Retinal pigment epithelial cell (primary cell): ENCODE data around the gene KLF9.

Source experiments
- DNase-seq: peaks from one replicate; pipeline ENCODE4 v3.0.0-alpha.2; 2010; ENCODE audit warnings: low read depth
- H3K4me3 ChIP-seq: 2 replicates; pipeline ENCODE4 v1.5.1; 2011; ENCODE audit warnings: mild to moderate bottlenecking, low read length, control low read depth, moderate library complexity
- CTCF ChIP-seq: conservative IDR thresholded peaks from 2 replicates; pipeline ENCODE4 v1.5.1; 2011; ENCODE audit warnings: low read depth, low read length, control low read depth, inconsistent platforms

Gene KLF9

GRCh38 chr9:70422371-70423043 is 8.1 kb upstream of the KLF9 start:
- no peak for DNase-seq
- TF ChIP-seq CTCF = no peak
- no peak overlapping the region for H3K4me3 ChIP-seq

GRCh38 chr9:70421272-70422180 is 7.1 kb upstream of the KLF9 start:
- no peak for DNase-seq
- H3K4me3 ChIP-seq = peak overlapping the region; percentile 46
- TF ChIP-seq CTCF = no peak

- DNase-seq = peak; percentile 77
- peak overlapping the region; percentile 46 for H3K4me3 ChIP-seq
- TF ChIP-seq CTCF = no peak
Observed at GRCh38 chr9:70420441-70421271, 6.2 kb upstream of the KLF9 start.

GRCh38 chr9:70419556-70420440 is 5.3 kb upstream of the KLF9 start:
- peak; percentile 94 for DNase-seq
- no peak for TF ChIP-seq CTCF
- peak overlapping the region; percentile 51 for H3K4me3 ChIP-seq

- H3K4me3 ChIP-seq = peak overlapping the region; percentile 51
- DNase-seq = peak; percentile 94
- no peak for TF ChIP-seq CTCF
Observed at GRCh38 chr9:70418822-70419555, 4.5 kb upstream of the KLF9 start.

GRCh38 chr9:70415476-70415875 is 1.0 kb upstream of the KLF9 start:
- no peak for TF ChIP-seq CTCF
- DNase-seq = no peak
- no peak overlapping the region for H3K4me3 ChIP-seq
